ENCODE results near the gene ARHGAP8. TPM values are rescaled to one million over a fixed set of nuclear protein-coding genes. Genes with fewer than 3 reads are reported as not detected.

The ARHGAP8 gene
- total RNA-seq, 6 experiments from 2014 or later: not detected

DNA sequence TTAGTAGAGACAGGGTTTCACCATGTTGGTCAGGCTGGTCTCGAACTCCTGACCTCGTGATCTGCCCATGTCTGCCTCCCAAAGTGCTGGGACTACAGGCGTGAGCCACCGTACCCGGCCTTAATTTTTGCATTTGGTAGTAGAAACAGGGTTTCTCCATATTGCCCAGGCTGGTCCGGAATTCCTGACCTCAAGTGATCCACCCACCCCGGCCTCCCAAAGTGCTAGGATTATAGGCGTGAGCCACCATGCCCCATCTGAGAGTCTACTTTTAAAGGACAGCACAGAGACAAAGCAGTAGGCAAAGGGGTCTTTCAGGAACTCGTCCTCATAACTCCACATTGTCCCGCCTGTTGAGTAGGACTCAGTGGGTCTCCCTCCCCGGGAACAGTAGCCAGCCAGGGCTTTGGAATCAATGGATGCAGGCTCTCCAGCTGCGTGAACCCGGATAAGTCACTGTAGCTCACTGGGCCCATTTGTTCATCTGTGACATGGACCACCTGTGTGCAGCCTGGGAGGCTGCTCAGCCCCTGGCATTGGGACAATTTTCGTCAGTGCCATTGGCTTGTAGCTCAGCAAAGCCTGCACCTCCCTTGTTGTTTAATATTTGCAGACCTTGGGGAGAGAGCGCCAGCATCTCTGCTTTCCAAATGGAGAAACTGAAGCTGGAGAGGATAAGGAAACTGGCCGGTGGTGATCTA, 86.1 kb downstream of the ARHGAP8 start:
- Mint-ChIP-seq H3K4me1 (ENCODE audit: low read depth) (no peaks in the 10 kb centered on the region), H3K27me3 (ENCODE audit: insufficient read depth) (peaks cover 19% of the 10 kb centered on the region), H3K9me3 (peaks cover 12% of the 10 kb centered on the region; the same call in 1 of the 2 replicates), H3K36me3 (ENCODE audit: low read depth) (no peaks in the 10 kb centered on the region), H3K27ac (no peak overlapping the region), H3K4me3 (no peak overlapping the region)
- DNase-seq: no peak
- no peak for TF ChIP-seq CTCF (IDR thresholded peaks at IDR 0.05)

GRCh38 chr22:44839061-44839460, 86.7 kb downstream of the ARHGAP8 start:
- peaks cover 12% of the 10 kb centered on the region; the same call in 1 of the 2 replicates for H3K9me3 Mint-ChIP-seq
- no peak overlapping the region for H3K4me3 Mint-ChIP-seq
- H3K27me3 Mint-ChIP-seq (ENCODE audit: insufficient read depth): peaks cover 19% of the 10 kb centered on the region
- no peaks in the 10 kb centered on the region for H3K36me3 Mint-ChIP-seq (ENCODE audit: low read depth)
- H3K4me1 Mint-ChIP-seq (ENCODE audit: low read depth): no peaks in the 10 kb centered on the region
- TF ChIP-seq CTCF (IDR thresholded peaks at IDR 0.05): no peak
- DNase-seq: no peak
- no peak overlapping the region for H3K27ac Mint-ChIP-seq

- Mint-ChIP-seq H3K27me3 (ENCODE audit: insufficient read depth) (peaks cover 19% of the 10 kb centered on the region), H3K36me3 (ENCODE audit: low read depth) (no peaks in the 10 kb centered on the region), H3K4me3 (no peak overlapping the region), H3K9me3 (peaks cover 15% of the 10 kb centered on the region; the same call in 1 of the 2 replicates), H3K4me1 (ENCODE audit: low read depth) (no peaks in the 10 kb centered on the region), H3K27ac (no peak overlapping the region)
- TF ChIP-seq CTCF (IDR thresholded peaks at IDR 0.05): no peak
- no peak for DNase-seq
Measured at GRCh38 chr22:44839721-44840120, 87.3 kb downstream of the ARHGAP8 start.

- no peak for DNase-seq
- Mint-ChIP-seq H3K27ac (no peak overlapping the region), H3K27me3 (ENCODE audit: insufficient read depth) (peaks cover 17% of the 10 kb centered on the region), H3K36me3 (ENCODE audit: low read depth) (no peaks in the 10 kb centered on the region), H3K9me3 (peaks cover 22% of the 10 kb centered on the region; the same call in 1 of the 2 replicates), H3K4me3 (no peak overlapping the region), H3K4me1 (ENCODE audit: low read depth) (no peaks in the 10 kb centered on the region)
- no peak for TF ChIP-seq CTCF (IDR thresholded peaks at IDR 0.05)
Measured at GRCh38 chr22:44840611-44841322, 88.4 kb downstream of the ARHGAP8 start.

DNA sequence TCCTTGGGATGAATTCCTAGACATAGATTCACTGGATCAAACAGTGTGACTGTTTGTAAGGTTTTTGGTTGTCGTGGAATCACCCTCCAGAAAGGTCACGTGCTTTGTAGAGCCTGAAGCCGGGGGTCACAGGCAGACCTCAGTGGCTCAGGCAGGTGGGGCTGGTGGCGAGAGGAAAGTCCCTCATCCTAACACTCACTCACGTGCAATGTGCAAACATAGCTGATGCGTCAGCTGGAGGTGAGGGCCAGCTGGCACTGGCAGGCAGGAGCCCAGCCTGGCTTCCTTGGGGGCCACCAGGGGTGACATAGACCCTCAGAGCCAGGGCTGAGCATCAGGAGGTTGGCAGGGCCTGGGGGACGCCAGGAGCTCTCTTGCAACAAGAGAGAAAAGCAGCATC, 90.0 kb downstream of the ARHGAP8 start:
- no peak overlapping the region for H3K4me3 Mint-ChIP-seq
- no peak for DNase-seq
- H3K27ac Mint-ChIP-seq: no peak overlapping the region
- TF ChIP-seq CTCF (IDR thresholded peaks at IDR 0.05): no peak
- H3K9me3 Mint-ChIP-seq: peaks cover 20% of the 10 kb centered on the region; the same call in 1 of the 2 replicates
- no peaks in the 10 kb centered on the region for H3K4me1 Mint-ChIP-seq (ENCODE audit: low read depth)
- H3K36me3 Mint-ChIP-seq (ENCODE audit: low read depth): no peaks in the 10 kb centered on the region
- peaks cover 12% of the 10 kb centered on the region for H3K27me3 Mint-ChIP-seq (ENCODE audit: insufficient read depth)
